ENCODE data around the gene PAWR. TPM values are rescaled to one million over a fixed set of nuclear protein-coding genes. Genes with fewer than 3 reads are reported as not detected.

PAWR gene
- total and polyA plus RNA-seq, 2 donors (not counting 3 experiments of a cell fraction or from before 2014, with no cell fraction given), result 18.3 to 154 TPM

DNA sequence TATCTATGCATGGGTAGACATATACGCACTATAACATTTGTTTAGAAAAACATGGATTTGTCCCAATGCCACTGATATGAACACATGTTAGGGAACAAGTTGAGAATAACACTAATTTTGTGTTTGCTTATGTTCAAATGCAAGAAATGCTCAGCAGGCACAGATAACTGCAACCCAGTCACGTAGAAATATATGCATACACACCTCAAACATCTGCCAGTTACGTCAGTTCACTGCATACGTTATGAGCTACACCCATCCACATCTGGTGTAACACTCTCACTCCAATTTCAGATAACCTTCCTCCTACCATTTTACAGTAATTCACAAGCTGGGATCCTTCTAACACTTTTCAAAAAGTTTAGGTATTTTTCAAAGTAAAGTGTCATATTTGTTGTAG, 10.7 kb downstream of the PAWR start:
- ChIA-PET CTCF (interaction anchor here (1.1 to 1.8 kb wide), 2 partner anchors 9 to 43 kb away, joined by 3 to 5 read pairs; no protein-coding TSS in a partner anchor), POLR2A (no interaction called here)
- Histone ChIP-seq H4K20me1 (replicated peaks; ENCODE audit: control insufficient read depth, extremely low read depth, insufficient read depth, low read length) (peaks cover 11% of the 10 kb centered on the region), H2AFZ (ENCODE audit: low read depth, low read length) (no peak overlapping the region), H3K36me3 (ENCODE audit: control insufficient read depth in 2 of 2, extremely low read depth in 1 of 2, insufficient read depth in 2 of 2, low read length in 2 of 2) (no peaks in the 10 kb centered on the region), H3K9me3 (replicated peaks; ENCODE audit: control insufficient read depth, insufficient read depth, low read length) (no peaks in the 10 kb centered on the region), H3K27ac (ENCODE audit: insufficient read depth, low read depth, low read length) (no peak overlapping the region), H3K9ac (replicated peaks; ENCODE audit: extremely low read depth, insufficient read depth, low read length) (no peak overlapping the region), H3K4me2 (ENCODE audit: insufficient read depth, low read length) (no peak overlapping the region), H3K9me1 (replicated peaks; ENCODE audit: control insufficient read depth, extremely low read depth, insufficient read depth, low read length) (no peaks in the 10 kb centered on the region), H3K4me3 (replicated peaks in 1 of 3; ENCODE audit: insufficient read depth in 1 of 3, low read depth in 1 of 3, low read length in 3 of 3) (no peak overlapping the region), H3K27me3 (ENCODE audit: control insufficient read depth in 2 of 2, insufficient read depth in 2 of 2, low read length in 2 of 2) (no peaks in the 10 kb centered on the region), H3K4me1 (ENCODE audit: control insufficient read depth, extremely low read depth, insufficient read depth, low read length) (peaks cover 20% of the 10 kb centered on the region), H3K79me2 (ENCODE audit: control insufficient read depth, insufficient read depth, low read length) (peaks cover 100% of the 10 kb centered on the region)
- FAIRE-seq (no peak), DNase-seq (ENCODE audit: low read depth, low spot score) (no peak)
- intact Hi-C loops (cut with micrococcal nuclease), result no loop called here
- TF ChIP-seq POLR2AphosphoS5 (IDR thresholded peaks at IDR 0.05; ENCODE audit: insufficient read depth, low read depth, low read length) (no peak), POLR2A (IDR thresholded peaks at IDR 0.05; ENCODE audit: low read depth, low read length) (no peak), FOS (IDR thresholded peaks at IDR 0.05; ENCODE audit: borderline replicate concordance, insufficient read depth, low read length) (no peak), GATA2 (IDR thresholded peaks at IDR 0.05; ENCODE audit: insufficient read depth, insufficient read length, low read depth, low read length) (no peak), JUN (IDR thresholded peaks at IDR 0.05; ENCODE audit: borderline replicate concordance, insufficient read depth, insufficient read length, low read depth) (no peak), EZH2 (IDR thresholded peaks at IDR 0.05; ENCODE audit: borderline replicate concordance, low read depth, low read length, severe bottlenecking) (no peak), MYC (IDR thresholded peaks at IDR 0.05; ENCODE audit: low read depth, low read length) (no peak)
- TF ChIP-seq, protein P1, sequence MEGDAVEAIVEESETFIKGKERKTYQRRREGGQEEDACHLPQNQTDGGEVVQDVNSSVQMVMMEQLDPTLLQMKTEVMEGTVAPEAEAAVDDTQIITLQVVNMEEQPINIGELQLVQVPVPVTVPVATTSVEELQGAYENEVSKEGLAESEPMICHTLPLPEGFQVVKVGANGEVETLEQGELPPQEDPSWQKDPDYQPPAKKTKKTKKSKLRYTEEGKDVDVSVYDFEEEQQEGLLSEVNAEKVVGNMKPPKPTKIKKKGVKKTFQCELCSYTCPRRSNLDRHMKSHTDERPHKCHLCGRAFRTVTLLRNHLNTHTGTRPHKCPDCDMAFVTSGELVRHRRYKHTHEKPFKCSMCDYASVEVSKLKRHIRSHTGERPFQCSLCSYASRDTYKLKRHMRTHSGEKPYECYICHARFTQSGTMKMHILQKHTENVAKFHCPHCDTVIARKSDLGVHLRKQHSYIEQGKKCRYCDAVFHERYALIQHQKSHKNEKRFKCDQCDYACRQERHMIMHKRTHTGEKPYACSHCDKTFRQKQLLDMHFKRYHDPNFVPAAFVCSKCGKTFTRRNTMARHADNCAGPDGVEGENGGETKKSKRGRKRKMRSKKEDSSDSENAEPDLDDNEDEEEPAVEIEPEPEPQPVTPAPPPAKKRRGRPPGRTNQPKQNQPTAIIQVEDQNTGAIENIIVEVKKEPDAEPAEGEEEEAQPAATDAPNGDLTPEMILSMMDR (IDR thresholded peaks at IDR 0.05; ENCODE audit: extremely low read depth in 1 of 2, insufficient read depth in 1 of 2, low read depth in 1 of 2, low read length in 2 of 2), result no peak
- TF ChIP-seq, protein P2, sequence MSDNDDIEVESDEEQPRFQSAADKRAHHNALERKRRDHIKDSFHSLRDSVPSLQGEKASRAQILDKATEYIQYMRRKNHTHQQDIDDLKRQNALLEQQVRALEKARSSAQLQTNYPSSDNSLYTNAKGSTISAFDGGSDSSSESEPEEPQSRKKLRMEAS (IDR thresholded peaks at IDR 0.05; ENCODE audit: insufficient read depth, insufficient read length), result no peak
- BruUV-seq (replicated peaks), result no TSS peak
- dilution Hi-C loops (cut with MboI; ENCODE audit: extremely low pct_ligation_motif_present, low sequenced_read_pairs), result no loop called here

All from endothelial cell of umbilical vein (primary cell).